Measurements from ENCODE around the gene SPTAN1. TPM values are rescaled to one million over a fixed set of nuclear protein-coding genes. Genes with fewer than 3 reads are reported as not detected.
A peak's percentile ranks its signal among the peaks of the same experiment; 100 is the strongest.

Gene SPTAN1
- total and polyA plus RNA-seq, 2 donors (not counting 3 experiments of a cell fraction or from before 2014, with no cell fraction given) = 408 to 502 TPM

- peaks cover 11% of the 10 kb centered on the region for H3K4me1 ChIP-seq (ENCODE audit: control insufficient read depth, extremely low read depth, insufficient read depth, low read length)
- ChIA-PET POLR2A (no interaction called here), CTCF (no interaction called here)
- intact Hi-C loops (cut with micrococcal nuclease) = loop anchor here (5.0 kb wide), 1 partner anchor 180 kb away; the partner anchor contains the start of gene ENDOG
- H3K9me1 ChIP-seq (replicated peaks; ENCODE audit: control insufficient read depth, extremely low read depth, insufficient read depth, low read length) = no peaks in the 10 kb centered on the region
- H3K27ac ChIP-seq (ENCODE audit: insufficient read depth, low read depth, low read length) = no peak overlapping the region
- TF ChIP-seq POLR2AphosphoS5 (IDR thresholded peaks at IDR 0.05; ENCODE audit: insufficient read depth, low read depth, low read length) = no peak
- TF ChIP-seq MYC (IDR thresholded peaks at IDR 0.05; ENCODE audit: low read depth, low read length) = no peak
- TF ChIP-seq FOS (IDR thresholded peaks at IDR 0.05; ENCODE audit: borderline replicate concordance, insufficient read depth, low read length) = no peak
- no peak for TF ChIP-seq EZH2 (IDR thresholded peaks at IDR 0.05; ENCODE audit: borderline replicate concordance, low read depth, low read length, severe bottlenecking)
- TF ChIP-seq, protein P1, sequence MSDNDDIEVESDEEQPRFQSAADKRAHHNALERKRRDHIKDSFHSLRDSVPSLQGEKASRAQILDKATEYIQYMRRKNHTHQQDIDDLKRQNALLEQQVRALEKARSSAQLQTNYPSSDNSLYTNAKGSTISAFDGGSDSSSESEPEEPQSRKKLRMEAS (IDR thresholded peaks at IDR 0.05; ENCODE audit: insufficient read depth, insufficient read length) = no peak
- no peak for TF ChIP-seq GATA2 (IDR thresholded peaks at IDR 0.05; ENCODE audit: insufficient read depth, insufficient read length, low read depth, low read length)
- no peak for TF ChIP-seq POLR2A (IDR thresholded peaks at IDR 0.05; ENCODE audit: low read depth, low read length)
- no peak for TF ChIP-seq CTCF (IDR thresholded peaks at IDR 0.05; ENCODE audit: extremely low read depth in 1 of 2, insufficient read depth in 1 of 2, low read depth in 1 of 2, low read length in 2 of 2)
- no peak for TF ChIP-seq JUN (IDR thresholded peaks at IDR 0.05; ENCODE audit: borderline replicate concordance, insufficient read depth, insufficient read length, low read depth)
- DNase-seq (ENCODE audit: low read depth, low spot score) (peak; percentile 34), FAIRE-seq (peak; percentile 37)
- H3K9me3 ChIP-seq (replicated peaks; ENCODE audit: control insufficient read depth, insufficient read depth, low read length) = no peaks in the 10 kb centered on the region
- no peak overlapping the region for H3K4me2 ChIP-seq (ENCODE audit: insufficient read depth, low read length)
- no peaks in the 10 kb centered on the region for H3K27me3 ChIP-seq (ENCODE audit: control insufficient read depth in 2 of 2, insufficient read depth in 2 of 2, low read length in 2 of 2)
- no peaks in the 10 kb centered on the region for H3K79me2 ChIP-seq (ENCODE audit: control insufficient read depth, insufficient read depth, low read length)
- peaks cover 14 to 23% of the 10 kb centered on the region in 2 experiments for H3K36me3 ChIP-seq (ENCODE audit: control insufficient read depth in 2 of 2, extremely low read depth in 1 of 2, insufficient read depth in 2 of 2, low read length in 2 of 2)
- BruUV-seq (replicated peaks) = no TSS peak
- H4K20me1 ChIP-seq (replicated peaks; ENCODE audit: control insufficient read depth, extremely low read depth, insufficient read depth, low read length) = no peaks in the 10 kb centered on the region
- dilution Hi-C loops (cut with MboI; ENCODE audit: extremely low pct_ligation_motif_present, low sequenced_read_pairs) = no loop called here
- no peak overlapping the region for H3K4me3 ChIP-seq (replicated peaks in 1 of 3; ENCODE audit: insufficient read depth in 1 of 3, low read depth in 1 of 3, low read length in 3 of 3)
- H2AFZ ChIP-seq (ENCODE audit: low read depth, low read length) = no peak overlapping the region
- H3K9ac ChIP-seq (replicated peaks; ENCODE audit: extremely low read depth, insufficient read depth, low read length) = no peak overlapping the region
Observed at GRCh38 chr9:128637656-128638055, 85.3 kb downstream of the SPTAN1 start.

Data from endothelial cell of umbilical vein (primary cell).